Stimulated activated CD4-positive, alpha-beta T cell treated with anti-CD3 and anti-CD28 coated beads, Interleukin-15, amount 100 ng/mL, for 48 hours (primary cell): ENCODE measurements around the gene MTURN.
"Not testable (repeated sequence)": the region's sequence is repeated elsewhere in the genome, so short reads cannot be mapped to it uniquely, and the experiment has no call there.

ENCODE experiments used
- DNase-seq, 2 donors: peaks; one replicate each; pipeline ENCODE4 v3.0.0-alpha.2; 2020; ENCODE audit warnings: low read depth in 2 of 2

The MTURN gene

GRCh38 chr7:30178748-30179436 lies 44.1 kb downstream of the MTURN start:
- DNase-seq, result no peak

GRCh38 chr7:30180718-30181117 lies 45.9 kb downstream of the MTURN start:
- DNase-seq, result no peak

- DNase-seq, result no peak
Observed at GRCh38 chr7:30181211-30181610, 46.4 kb downstream of the MTURN start.

GRCh38 chr7:30181736-30182522 lies 47.1 kb downstream of the MTURN start:
- no peak for DNase-seq

- DNase-seq, result no peak
Observed at GRCh38 chr7:30182814-30183213, 48.0 kb downstream of the MTURN start.

GRCh38 chr7:30183749-30184369 lies 49.1 kb downstream of the MTURN start:
- DNase-seq, result no peak

GRCh38 chr7:30184791-30185487 lies 50.2 kb downstream of the MTURN start:
- no peak for DNase-seq

- no peak for DNase-seq
Observed at GRCh38 chr7:30185496-30185895, 50.7 kb downstream of the MTURN start.

- DNase-seq, result no peak
Observed at GRCh38 chr7:30186725-30187124, 51.9 kb downstream of the MTURN start.

- no peak for DNase-seq
Observed at GRCh38 chr7:30187513-30187912, 52.7 kb downstream of the MTURN start.

- DNase-seq, result not testable (repeated sequence)
Observed at GRCh38 chr7:30188381-30188780, 53.6 kb downstream of the MTURN start.

- no peak for DNase-seq
Observed at GRCh38 chr7:30188811-30189210, 54.0 kb downstream of the MTURN start.

GRCh38 chr7:30191809-30192208 lies 57.0 kb downstream of the MTURN start:
- no peak for DNase-seq

- no peak for DNase-seq
Observed at GRCh38 chr7:30193336-30193943, 58.7 kb downstream of the MTURN start.

GRCh38 chr7:30196408-30196807 lies 61.6 kb downstream of the MTURN start:
- no peak for DNase-seq

GRCh38 chr7:30197438-30197837 lies 62.7 kb downstream of the MTURN start:
- no peak for DNase-seq

- no peak for DNase-seq
Observed at GRCh38 chr7:30199271-30199670, 64.5 kb downstream of the MTURN start.

GRCh38 chr7:30200591-30200990 lies 65.8 kb downstream of the MTURN start:
- no peak for DNase-seq

- DNase-seq, result no peak
Observed at GRCh38 chr7:30201161-30201666, 66.4 kb downstream of the MTURN start.

GRCh38 chr7:30201921-30202320 lies 67.1 kb downstream of the MTURN start:
- DNase-seq, result no peak

GRCh38 chr7:30202671-30203070 lies 67.9 kb downstream of the MTURN start:
- DNase-seq, result no peak

- DNase-seq, result no peak
Observed at GRCh38 chr7:30206491-30206890, 71.7 kb downstream of the MTURN start.
